ENCODE measurements around the gene TUBA4A. TPM values are rescaled to one million over a fixed set of nuclear protein-coding genes. Genes with fewer than 3 reads are reported as not detected.
A peak's percentile ranks its signal among the peaks of the same experiment; 100 is the strongest.

TUBA4A gene
- total RNA-seq, 2 experiments from 2014 or later = 183 to 185 TPM

- no peak for ATAC-seq (ENCODE audit: poor library complexity)
- peaks cover 68% of the 10 kb centered on the region for H3K36me3 Mint-ChIP-seq (ENCODE audit: low read depth)
- no peaks in the 10 kb centered on the region for H3K9me3 ChIP-seq (ENCODE audit: control insufficient read depth in 1 of 2, insufficient read depth in 1 of 2, low read length in 2 of 2)
Measured at GRCh38 chr2:219252084-219252483, 1.6 kb downstream of the TUBA4A start.

GRCh38 chr2:219251656-219252055 lies 2.1 kb downstream of the TUBA4A start:
- Histone ChIP-seq H3K4me1 (ENCODE audit: insufficient read depth, low read length) (peaks cover 72% of the 10 kb centered on the region), H3K27me3 (ENCODE audit: control insufficient read depth in 1 of 2, insufficient read depth in 2 of 2, low read length in 2 of 2) (no peaks in the 10 kb centered on the region), H3K27ac (ENCODE audit: low read depth in 1 of 2, low read length in 2 of 2) (peak overlapping the region; percentile 71 to 87), H3K9me3 (ENCODE audit: control insufficient read depth in 1 of 2, insufficient read depth in 1 of 2, low read length in 2 of 2) (no peaks in the 10 kb centered on the region), H3K36me3 (ENCODE audit: insufficient read depth, low read length) (peaks cover 44% of the 10 kb centered on the region), H3K4me3 (ENCODE audit: low read length) (peak overlapping the region; percentile 88)
- DNase-seq = no peak
- H3K4me3 Mint-ChIP-seq = peak overlapping the region; percentile 88
- peaks cover 72% of the 10 kb centered on the region for H3K4me1 Mint-ChIP-seq (ENCODE audit: low read depth)
- intact Hi-C loops (cut with DNase I, micrococcal nuclease) = loop anchor here (2.0 to 10.0 kb wide), 3 partner anchors 34 to 687 kb away; partner anchors contain the start of genes ABCB6 (in 2 of the 2), CNOT9 (in 1 of the 2) and USP37 (in 1 of the 2)
- ChIA-PET CTCF (interaction anchor here (0.6 to 8.4 kb wide), 8 partner anchors 21 to 92 kb away, joined by 3 to 97 read pairs (median 6); partner anchors contain the start of genes ANKZF1, ATG9A, DNAJB2 and NHEJ1), POLR2A (interaction anchor here (1.5 to 10.1 kb wide), 7 partner anchors 23 to 136 kb away, joined by 7 to 202 read pairs (median 48); partner anchors contain the start of genes ABCB6, ANKZF1, ATG9A and CNPPD1)
- no peak for TF ChIP-seq CTCF (IDR thresholded peaks at IDR 0.05)
- peak overlapping the region; percentile 96 for H3K27ac Mint-ChIP-seq
- H3K9me3 Mint-ChIP-seq = no peaks in the 10 kb centered on the region
- ATAC-seq (ENCODE audit: poor library complexity) = no peak
- no peaks in the 10 kb centered on the region for H3K27me3 Mint-ChIP-seq
- H3K36me3 Mint-ChIP-seq (ENCODE audit: low read depth) = peaks cover 68% of the 10 kb centered on the region

More at GRCh38 chr2:219252084-219252483, 1.6 kb downstream of the TUBA4A start:
- Histone ChIP-seq H3K4me3 (ENCODE audit: low read length) (peak overlapping the region; percentile 88), H3K36me3 (ENCODE audit: insufficient read depth, low read length) (peaks cover 44% of the 10 kb centered on the region), H3K27ac (ENCODE audit: low read depth in 1 of 2, low read length in 2 of 2) (peak overlapping the region; percentile 71 to 87), H3K27me3 (ENCODE audit: control insufficient read depth in 1 of 2, insufficient read depth in 2 of 2, low read length in 2 of 2) (no peaks in the 10 kb centered on the region), H3K4me1 (ENCODE audit: insufficient read depth, low read length) (peaks cover 68% of the 10 kb centered on the region)
- ChIA-PET POLR2A (interaction anchor here (1.3 to 10.1 kb wide), 10 partner anchors 9 to 136 kb away, joined by 5 to 202 read pairs (median 43); partner anchors contain the start of genes ABCB6, ANKZF1, ATG9A and CNPPD1), CTCF (interaction anchor here (0.6 to 8.4 kb wide), 9 partner anchors 22 to 247 kb away, joined by 3 to 97 read pairs (median 4); partner anchors contain the start of genes ANKZF1, ATG9A, DNAJB2 and NHEJ1)
- no peaks in the 10 kb centered on the region for H3K27me3 Mint-ChIP-seq
- peak overlapping the region; percentile 96 for H3K27ac Mint-ChIP-seq
- peak overlapping the region; percentile 88 for H3K4me3 Mint-ChIP-seq
- H3K4me1 Mint-ChIP-seq (ENCODE audit: low read depth) = peaks cover 68% of the 10 kb centered on the region
- TF ChIP-seq CTCF (IDR thresholded peaks at IDR 0.05) = no peak
- no peaks in the 10 kb centered on the region for H3K9me3 Mint-ChIP-seq
- DNase-seq = peak in 6 of 14 experiments; percentile 24 to 65 (median 30)
- intact Hi-C loops (cut with DNase I, micrococcal nuclease) = loop anchor here (2.0 to 10.0 kb wide), 3 partner anchors 35 to 687 kb away; partner anchors contain the start of genes ABCB6 (in 2 of the 2), CNOT9 (in 1 of the 2) and USP37 (in 1 of the 2)

- POLR2A ChIA-PET = interaction anchor here (0.6 to 10.1 kb wide), 17 partner anchors 11 to 248 kb away, joined by 3 to 202 read pairs (median 5); partner anchors contain the start of genes ABCB6, ANKZF1, ATG9A and CNPPD1
Measured at GRCh38 chr2:219250049-219250781, 3.5 kb downstream of the TUBA4A start.

More at GRCh38 chr2:219250049-219250781, 3.5 kb downstream of the TUBA4A start:
- Histone ChIP-seq H3K9me3 (ENCODE audit: control insufficient read depth in 1 of 2, insufficient read depth in 1 of 2, low read length in 2 of 2) (no peaks in the 10 kb centered on the region), H3K4me3 (ENCODE audit: low read length) (peak overlapping the region; percentile 52), H3K27me3 (ENCODE audit: control insufficient read depth in 1 of 2, insufficient read depth in 2 of 2, low read length in 2 of 2) (no peaks in the 10 kb centered on the region), H3K36me3 (ENCODE audit: insufficient read depth, low read length) (peaks cover 44% of the 10 kb centered on the region), H3K27ac (ENCODE audit: low read depth in 1 of 2, low read length in 2 of 2) (peak overlapping the region; percentile 46 to 61), H3K4me1 (ENCODE audit: insufficient read depth, low read length) (peaks cover 83% of the 10 kb centered on the region)
- TF ChIP-seq CTCF (IDR thresholded peaks at IDR 0.05) = no peak
- Mint-ChIP-seq H3K36me3 (ENCODE audit: low read depth) (peaks cover 75% of the 10 kb centered on the region), H3K27me3 (no peaks in the 10 kb centered on the region), H3K27ac (peak overlapping the region; percentile 96), H3K4me3 (peak overlapping the region; percentile 88), H3K9me3 (no peaks in the 10 kb centered on the region), H3K4me1 (ENCODE audit: low read depth) (peaks cover 78% of the 10 kb centered on the region)
- CTCF ChIA-PET = interaction anchor here (1.1 to 3.8 kb wide), 6 partner anchors 27 to 374 kb away, joined by 3 to 30 read pairs (median 6); partner anchors contain the start of gene DNAJB2
- ATAC-seq (ENCODE audit: poor library complexity) = no peak
- intact Hi-C loops (cut with DNase I, micrococcal nuclease) = loop anchor here (5.0 to 10.0 kb wide), 2 partner anchors 33 to 685 kb away; partner anchors contain the start of genes ABCB6 (in 2 of the 2), CNOT9 (in 1 of the 2) and USP37 (in 1 of the 2)
- DNase-seq = peak in 1 of 14 experiments; percentile 22
